ENCODE results near the gene HEG1.

DNA sequence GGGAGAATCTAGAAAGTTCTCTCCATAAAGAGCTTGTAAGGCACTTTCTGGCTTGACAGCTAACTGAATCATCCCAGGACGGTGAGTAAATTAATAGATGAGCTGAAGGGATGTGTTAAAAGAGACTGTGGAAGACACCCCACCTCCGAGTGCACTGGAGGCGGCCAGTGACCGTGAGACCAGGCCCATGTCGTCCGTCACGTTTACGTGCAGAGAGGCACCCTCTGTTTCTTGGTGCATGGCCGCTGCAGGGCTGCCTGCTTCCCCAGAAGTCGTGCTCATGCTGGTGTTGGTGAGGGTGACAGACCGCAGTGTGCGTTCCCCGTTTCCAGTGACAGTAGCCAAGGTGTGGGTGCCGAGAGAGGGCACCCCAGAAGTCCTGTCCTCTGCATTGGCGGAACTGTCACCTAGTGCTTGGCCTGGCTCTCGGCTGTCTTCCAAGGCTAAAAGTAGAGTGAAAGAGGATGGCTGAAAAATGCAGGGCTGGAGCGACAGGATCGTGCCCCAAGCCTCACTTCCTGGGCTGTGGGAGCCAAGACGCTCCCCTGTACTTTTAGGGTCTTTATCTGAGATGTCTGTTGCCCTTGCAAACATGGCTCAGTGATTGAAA lies 41.1 kb downstream of the HEG1 start:
- TF ChIP-seq POLR2A (IDR thresholded peaks at IDR 0.05) (no peak), POLR2AphosphoS5 (IDR thresholded peaks at IDR 0.05) (no peak), EP300 (IDR thresholded peaks at IDR 0.05) (no peak)
- TF ChIP-seq, protein P1, sequence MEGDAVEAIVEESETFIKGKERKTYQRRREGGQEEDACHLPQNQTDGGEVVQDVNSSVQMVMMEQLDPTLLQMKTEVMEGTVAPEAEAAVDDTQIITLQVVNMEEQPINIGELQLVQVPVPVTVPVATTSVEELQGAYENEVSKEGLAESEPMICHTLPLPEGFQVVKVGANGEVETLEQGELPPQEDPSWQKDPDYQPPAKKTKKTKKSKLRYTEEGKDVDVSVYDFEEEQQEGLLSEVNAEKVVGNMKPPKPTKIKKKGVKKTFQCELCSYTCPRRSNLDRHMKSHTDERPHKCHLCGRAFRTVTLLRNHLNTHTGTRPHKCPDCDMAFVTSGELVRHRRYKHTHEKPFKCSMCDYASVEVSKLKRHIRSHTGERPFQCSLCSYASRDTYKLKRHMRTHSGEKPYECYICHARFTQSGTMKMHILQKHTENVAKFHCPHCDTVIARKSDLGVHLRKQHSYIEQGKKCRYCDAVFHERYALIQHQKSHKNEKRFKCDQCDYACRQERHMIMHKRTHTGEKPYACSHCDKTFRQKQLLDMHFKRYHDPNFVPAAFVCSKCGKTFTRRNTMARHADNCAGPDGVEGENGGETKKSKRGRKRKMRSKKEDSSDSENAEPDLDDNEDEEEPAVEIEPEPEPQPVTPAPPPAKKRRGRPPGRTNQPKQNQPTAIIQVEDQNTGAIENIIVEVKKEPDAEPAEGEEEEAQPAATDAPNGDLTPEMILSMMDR (IDR thresholded peaks at IDR 0.05) = no peak

Measured in stomach (tissue), 4 donors.